Stimulated activated CD4-positive, alpha-beta T cell treated with anti-CD3 and anti-CD28 coated beads, Interleukin-4, amount 100 ng/mL, for 4 hours (primary cell): Measurements from ENCODE around the gene FAM237B.

Experiments
- DNase-seq, 2 experiments: peaks; one replicate each; pipeline ENCODE4 v3.0.0-alpha.2; 2020

FAM237B gene

DNA sequence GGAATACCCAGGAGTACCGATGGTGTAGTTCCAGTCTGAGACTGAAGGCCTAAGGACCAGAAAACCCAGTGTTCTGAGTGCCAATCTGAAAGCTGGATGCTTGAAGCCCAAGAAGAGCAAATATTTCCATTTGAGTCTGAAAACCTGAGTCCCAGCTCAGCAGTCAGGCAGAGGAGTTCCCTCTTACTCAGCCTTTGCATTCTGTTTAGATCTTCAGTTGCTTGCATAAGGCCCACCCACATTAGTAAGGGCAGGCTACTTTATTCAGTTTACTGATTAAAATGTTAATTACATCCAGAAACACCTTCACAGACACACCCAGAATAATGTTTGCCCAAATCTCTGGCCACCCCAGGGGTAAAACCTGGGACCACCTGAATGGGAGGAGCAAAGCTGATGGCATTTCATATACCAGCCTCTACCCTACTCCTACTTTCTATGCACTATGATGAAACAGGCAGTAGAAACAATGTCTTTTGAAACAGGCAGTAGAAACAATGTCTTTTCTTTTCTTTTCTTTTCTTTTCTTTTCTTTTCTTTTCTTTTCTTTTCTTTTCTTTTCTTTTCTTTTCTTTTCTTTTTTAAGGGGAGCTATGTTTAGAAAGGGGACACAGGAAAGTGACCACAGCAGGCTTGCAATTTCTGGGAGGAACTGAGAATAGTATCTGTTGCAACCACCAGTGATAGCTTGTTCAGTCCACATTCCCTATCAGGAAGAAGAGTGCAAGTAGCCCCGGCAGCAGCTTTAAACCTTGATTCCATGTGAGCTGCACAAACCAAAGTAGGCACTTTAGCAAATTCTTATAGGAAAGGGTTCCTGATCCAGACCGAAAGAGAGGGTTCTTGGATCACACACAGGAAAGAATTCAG lies 30.6 kb downstream of the FAM237B start:
- DNase-seq, result no peak

DNA sequence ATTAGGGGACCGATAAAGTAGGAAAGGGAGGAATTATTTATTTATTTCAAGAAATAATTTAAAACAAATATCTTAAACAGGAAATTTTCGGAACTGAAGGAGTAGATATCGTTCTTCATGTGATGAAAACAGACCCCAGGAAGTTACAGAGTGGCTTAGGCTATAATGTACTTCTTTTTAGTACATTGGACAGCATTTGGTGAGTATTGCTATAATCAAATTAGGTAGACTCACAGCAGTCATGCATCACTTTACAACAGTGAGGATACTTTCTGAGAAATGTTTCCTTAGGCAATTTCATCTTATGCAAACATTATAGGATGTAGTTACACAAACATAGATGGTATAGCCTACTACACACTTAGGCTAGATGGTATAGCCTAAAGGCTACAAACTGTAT lies 33.0 kb downstream of the FAM237B start:
- no peak for DNase-seq

DNA sequence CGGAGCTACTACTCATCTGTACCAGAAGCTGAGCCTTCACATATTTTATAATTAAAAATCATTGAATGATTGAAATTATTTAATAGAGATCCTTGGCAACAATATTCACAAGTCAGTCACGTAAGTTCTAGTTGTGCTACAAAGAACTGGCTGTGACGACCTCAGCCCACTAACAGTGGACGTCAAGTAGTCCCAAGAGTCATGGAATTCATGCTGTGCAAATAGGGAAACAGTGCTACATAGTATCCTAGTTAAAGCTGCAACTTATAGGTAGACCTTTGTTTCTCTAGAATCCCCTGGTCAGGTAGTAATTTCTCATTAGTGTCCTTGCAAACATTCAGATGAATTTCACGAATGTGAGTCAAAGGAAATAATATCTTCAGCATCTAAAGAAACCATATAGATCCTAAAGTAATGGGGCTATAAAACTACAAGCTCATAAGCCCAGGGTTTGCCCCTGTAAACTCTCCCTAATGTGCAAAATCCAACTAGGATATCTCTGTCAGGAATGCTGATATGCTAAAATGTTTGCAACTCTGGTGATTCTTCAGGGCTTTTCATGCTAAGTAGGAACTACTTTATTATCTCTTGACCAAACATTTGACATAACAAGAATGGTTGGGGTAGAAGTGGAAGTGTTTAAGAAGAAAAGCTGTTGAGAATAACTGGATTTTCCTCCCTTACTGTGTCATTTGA lies 44.9 kb downstream of the FAM237B start:
- DNase-seq, result no peak

DNA sequence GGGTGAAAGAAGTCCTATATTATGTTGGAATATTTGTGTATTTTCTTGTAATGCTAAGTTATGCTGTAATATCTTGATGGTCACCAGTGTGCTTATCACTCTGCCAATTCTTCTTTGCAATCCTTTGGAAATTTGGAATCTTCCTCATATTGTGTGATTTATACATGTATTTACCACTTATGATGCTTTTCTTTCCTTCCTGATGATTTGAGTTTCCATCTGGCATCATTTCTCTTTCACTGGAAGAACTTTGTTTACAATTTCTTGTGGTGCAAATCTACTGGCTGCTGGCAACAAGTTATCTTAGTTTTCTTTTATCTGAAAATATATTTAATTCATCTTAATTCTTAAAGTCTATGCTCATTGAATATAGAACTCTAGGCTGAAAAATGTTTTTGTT lies 46.9 kb downstream of the FAM237B start:
- no peak for DNase-seq

DNA sequence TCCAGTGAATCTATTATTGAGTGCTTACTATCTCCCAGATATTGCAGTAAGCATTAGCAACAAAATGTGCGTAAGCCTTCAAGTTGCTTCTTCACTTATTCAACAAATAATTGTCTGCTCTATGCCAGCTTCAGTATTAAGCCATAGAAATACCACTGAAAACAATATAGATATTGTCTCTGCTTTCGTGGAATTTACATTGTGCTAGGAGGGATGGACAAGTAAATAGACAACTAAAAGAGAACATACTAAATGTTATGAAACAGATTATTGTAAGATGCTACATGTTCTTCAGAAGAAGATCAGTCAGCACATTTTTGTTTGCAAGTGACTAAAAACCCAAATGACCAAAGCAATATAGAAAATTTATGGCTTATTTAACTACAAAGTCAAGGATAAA lies 48.9 kb downstream of the FAM237B start:
- DNase-seq, result no peak

DNA sequence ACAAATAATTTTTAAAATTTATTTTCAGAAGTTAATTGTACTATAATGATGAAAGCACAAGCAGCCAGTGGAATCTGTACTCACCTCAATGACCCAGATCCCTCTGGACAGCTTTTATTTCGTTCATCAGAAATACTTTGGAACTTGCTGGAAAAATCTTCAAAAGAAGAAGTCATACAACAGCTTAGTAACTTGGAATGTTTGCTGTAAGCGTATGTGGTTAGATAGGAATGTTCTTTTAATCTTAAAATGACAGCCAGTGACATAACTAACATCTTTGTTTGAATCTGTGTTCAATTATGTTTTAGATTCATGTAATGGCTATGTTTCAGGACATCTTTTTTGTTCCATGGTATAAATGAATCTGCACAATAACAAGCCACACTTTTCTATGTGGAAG lies 49.4 kb downstream of the FAM237B start:
- DNase-seq, result no peak

DNA sequence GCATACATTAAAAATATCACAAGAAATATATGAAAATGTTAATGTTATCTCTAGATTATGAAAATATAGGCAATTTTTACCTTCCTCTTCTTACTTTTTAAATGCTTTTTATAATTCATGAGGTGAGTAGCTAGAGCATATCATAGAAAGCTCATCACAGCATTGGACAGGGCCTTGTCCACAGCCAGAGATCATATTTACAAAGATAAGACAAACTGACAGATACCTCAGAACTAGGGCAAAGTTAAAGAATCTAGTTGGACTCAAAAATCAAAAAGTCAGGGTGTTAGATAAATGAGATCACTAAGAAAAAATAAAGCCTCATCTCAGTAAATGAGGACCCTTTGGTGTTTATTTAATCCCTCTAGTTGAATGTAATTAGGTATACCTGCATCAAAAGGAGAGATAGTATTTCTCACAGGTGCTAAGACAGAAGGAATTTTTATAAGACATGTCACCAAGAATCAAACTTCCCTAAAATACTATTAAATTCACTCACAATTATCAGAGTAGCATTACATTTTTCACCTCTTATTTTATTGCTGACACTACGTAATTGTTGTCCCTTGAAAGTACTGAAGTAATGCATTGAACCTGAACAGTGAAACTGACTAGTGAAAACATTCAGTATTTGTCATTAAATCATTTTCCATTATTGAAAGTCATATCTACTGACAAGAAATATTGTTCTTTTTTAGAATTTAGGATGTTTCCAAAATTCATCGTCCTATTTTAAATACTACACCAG lies 50.5 kb downstream of the FAM237B start:
- DNase-seq, result no peak

DNA sequence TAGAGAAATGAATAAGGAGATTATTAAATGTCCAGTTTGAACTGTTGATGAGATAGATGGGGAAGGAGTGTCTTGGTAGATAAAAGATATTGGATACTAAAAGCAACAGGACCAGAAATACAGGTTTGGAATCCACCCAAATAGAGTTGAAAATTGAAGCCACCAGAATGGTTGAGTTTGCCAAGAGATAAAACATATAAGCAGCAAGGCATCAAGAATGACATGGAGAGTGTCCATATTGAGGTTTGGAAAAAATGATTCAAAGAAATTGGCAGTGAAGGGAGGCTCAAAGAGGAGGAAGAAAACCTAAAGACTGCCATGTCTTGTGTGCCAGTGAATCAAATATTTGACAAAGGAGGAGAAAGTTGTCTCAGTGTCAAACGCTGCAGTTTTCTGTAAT lies 51.9 kb downstream of the FAM237B start:
- no peak for DNase-seq

DNA sequence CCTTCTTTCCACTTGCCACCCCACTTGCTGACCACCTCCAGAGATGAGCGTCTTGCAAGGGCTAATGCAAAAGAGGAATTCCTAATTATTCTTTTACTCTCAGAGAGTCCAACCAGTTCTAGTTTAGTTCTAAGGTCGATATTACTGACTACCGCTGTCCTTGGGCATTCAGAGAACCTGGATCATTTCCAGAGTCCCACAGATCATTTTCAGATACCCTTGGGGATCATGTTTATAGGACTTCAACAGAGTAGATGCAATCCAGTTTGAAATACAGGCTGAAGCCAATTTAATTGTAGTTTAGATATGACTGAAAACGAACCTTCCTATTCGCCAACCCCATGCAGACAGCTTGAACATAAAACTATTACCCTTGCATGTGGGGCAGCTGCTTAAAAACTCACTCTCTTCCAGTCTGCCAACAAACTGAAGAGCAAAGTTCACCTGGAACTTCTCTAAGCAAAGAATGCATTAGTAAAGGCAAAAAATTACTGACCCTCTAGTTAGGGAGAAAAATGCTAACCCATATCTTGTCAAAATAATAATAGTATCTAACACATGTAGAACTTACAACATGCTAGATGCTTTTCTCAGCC lies 53.7 kb downstream of the FAM237B start:
- DNase-seq, result no peak

DNA sequence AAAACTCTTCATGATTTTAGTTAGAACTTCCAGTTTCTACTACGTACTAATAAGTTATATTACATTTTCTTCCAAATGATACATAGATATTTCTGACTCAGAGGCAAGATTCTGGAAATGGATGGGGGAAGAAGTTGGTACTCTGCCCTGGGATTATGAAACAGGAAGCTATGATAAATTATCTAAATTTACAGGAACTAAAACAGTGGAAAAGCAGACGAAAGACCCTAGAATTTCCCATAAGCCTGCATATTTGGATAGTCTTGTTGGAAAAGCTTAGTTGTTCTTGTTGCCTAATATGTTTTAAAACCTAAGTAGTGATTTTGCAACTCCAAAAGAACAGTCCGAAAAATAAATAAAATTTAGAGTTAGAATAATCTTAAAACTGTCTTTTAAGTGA lies 54.3 kb downstream of the FAM237B start:
- DNase-seq, result no peak
